Right lung (tissue), 5 donors: ENCODE data around the gene LSM2. TPM values are rescaled to one million over a fixed set of nuclear protein-coding genes. Genes with fewer than 3 reads are reported as not detected.
"Not testable (repeated sequence)": the region's sequence is repeated elsewhere in the genome, so short reads cannot be mapped to it uniquely, and the experiment has no call there.

Experiments used
- DNase-seq, 2 donors: peaks; one replicate each; pipeline ENCODE4 v3.0.0-alpha.2; 2013
- polyA plus RNA-seq, 5 donors: library from polyadenylated mRNA; unstranded; fragments of 120-200 nt; gene quantifications; one replicate each; pipeline versions ENCODE4 v1.2.1 to v1.2.3, GENCODE V29; 2013; ENCODE audit warnings: inconsistent platforms in 1 of 5, low replicate concordance in 1 of 5; ENCODE audit not compliant: insufficient read length in 5 of 5, insufficient read depth in 1 of 5

LSM2 gene
- polyA plus RNA-seq, 5 donors: 78.9 to 89.9 (median 81.8) TPM

DNA sequence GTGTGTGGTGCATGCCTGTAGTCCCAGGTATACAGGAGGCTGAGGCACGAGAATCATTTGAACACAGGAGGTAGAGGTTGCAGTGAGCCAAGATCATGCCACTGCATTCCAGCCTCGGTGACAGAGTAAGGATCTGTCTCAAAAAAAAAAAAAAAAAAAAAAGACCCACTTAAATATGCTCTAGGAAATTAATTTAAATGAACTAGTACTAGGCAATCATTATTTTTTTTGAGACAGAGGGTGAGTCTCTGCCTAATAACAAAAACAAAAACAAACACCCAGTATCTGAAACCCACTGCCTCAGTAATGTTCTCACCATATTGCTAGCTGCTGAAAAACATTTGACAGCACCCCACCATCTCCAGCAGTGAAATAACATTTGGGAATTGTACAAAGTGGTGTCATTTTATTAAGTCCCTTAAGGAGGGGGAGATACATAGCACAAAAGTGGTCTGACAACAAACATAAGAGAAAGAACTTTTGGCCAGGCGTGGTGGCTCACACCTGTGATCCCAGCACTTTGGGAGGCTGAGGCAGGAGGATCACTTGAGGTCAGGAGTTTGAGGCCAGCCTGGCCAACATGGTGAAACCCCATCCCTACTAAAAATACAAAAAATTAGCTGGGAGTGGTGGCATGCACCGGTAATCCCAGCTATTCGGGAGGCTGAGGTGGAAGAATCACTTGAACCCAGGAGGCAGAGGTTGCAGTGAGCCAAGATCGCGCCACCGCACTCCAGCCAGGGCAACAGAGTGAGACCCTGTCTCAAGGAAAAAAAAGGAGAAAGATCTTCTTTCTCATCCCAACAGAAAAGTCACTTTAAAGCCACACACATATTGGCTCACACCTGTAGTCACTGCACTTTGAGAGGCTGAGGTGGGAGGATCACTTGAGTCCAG is 5.5 kb downstream of the LSM2 start:
- not testable (repeated sequence) for DNase-seq

DNA sequence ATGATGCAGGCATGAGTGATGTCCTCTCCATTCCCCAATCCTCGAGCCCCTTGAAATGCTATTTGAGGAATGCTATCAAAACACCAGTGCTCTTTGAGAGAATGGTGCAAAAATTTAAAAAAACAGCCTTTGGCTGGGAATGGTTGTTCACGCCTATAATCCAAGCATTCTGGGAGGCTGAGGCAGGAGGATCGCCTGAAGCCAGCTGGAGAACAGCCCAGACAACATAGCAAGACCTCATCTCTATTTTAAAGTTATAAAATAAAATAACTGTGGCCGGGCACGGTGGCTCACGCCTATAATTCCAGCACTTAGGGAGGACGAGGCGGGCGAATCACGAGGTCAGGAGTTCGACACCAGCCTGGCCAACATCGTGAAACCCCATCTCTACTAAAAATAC is 7.0 kb downstream of the LSM2 start:
- DNase-seq: no peak

DNA sequence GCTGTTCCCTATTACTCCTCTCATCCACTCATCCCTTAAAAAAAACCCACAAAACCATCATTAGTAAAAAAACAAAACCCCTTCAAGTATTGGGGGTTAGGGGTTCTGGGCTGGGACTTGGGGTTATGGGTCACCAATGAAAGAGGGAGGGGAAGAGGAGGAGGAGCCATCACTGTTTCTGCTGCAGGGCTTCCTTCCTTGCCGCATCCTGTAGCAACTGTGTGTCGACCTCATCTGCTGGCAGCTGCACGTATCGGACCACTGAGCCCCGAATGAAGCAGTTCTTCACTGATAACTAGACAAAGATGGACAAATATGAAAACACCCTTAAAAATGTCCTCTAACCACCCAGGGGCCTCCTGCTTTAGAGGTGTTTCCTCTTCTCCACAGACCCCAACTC is 9.2 kb downstream of the LSM2 start:
- no peak for DNase-seq

DNA sequence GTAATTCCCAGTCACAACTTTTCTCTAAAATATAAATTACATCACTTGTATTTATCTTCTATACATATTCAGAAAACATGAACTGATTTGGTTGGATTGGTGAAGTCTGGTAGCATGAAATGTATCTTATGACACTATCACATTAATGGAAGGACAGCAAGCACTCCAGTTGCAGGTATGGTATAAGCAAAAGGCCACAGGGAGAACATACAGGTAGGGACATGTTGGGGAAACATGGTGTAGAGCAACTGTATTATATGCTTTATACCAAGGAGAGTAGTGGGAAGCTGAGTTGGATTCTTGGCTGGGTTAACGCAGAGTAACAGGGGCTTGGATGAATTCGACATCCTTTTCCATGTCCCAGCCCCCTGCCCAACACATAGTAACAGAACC is 9.8 kb downstream of the LSM2 start:
- DNase-seq: no peak

DNA sequence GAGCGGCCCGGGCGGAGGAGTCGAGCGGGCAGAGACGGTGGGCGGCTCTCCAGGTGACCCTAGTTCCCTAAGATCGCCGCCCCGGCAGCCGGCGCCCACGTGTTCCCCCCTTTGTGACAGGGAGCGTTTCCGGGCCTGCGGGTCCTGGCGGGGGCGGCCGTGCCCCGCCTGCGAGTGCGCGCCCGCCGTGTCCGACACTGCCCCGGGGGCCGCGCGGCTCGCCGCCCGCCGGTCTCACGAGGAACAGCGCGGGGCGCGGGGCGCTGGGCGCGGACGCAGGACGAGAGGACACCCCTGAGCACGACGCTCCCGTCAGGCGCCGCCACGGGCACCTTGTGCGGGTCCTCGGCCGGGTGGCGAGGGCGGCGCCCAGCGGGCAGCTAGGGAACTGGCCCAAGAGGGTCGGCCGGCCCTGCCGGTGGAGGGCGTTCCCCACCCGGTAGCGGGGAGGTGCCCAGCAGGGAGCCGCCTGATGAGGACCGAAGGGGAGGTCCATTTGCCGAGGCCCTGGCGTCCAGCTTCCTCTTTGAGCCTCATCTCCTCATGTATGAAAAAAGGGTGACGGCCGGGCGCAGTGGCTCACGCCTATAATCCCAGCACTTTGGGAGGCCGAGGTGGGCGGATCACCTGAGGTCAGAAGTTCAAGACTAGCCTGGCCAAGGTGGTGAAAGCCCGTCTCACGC is 11.0 kb downstream of the LSM2 start, which contains the start of gene VARS1:
Gene VARS1, minus strand, starts transcription at position 137 of the 683 bp plus-strand sequence. CDS start 535 bp downstream, outside the sequence.
- peak; percentile 88 to 89 for DNase-seq

DNA sequence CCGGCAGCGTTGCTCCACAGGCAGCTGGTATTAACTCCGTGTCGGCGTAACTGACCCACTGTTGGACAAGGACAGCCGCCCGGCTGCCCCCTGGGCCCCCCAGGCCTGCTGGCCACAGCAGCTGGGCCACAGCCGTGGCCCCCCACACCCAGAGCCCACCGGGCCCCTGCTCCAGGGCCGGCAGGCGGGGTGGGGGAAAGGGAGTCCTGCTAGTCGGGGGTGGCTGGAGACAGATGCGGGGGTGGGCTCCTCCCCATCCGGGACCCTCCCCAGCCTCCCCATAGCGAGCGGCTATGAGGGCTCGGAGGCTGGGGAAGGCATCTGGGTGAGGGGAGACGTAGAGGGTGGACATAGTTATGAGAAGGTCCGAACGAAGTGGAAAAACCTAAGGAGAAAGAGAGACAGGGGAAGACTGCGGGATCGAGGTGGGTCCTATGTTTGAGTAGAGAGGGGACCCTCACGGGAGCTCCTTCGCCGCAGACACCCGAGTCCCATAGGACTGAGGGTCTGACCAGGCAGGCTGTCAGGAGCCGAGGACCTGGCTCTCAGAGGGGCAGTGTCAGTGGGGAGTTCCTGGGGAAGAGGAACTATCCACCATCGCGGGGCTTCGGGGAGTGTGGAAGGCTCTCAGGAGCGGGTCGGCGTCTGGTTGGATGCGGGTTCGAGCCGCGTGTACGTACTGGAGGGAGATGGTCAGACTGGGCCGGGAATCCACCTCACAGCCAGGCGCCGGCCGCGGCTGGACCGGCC is 11.7 kb downstream of the LSM2 start:
- no peak for DNase-seq

DNA sequence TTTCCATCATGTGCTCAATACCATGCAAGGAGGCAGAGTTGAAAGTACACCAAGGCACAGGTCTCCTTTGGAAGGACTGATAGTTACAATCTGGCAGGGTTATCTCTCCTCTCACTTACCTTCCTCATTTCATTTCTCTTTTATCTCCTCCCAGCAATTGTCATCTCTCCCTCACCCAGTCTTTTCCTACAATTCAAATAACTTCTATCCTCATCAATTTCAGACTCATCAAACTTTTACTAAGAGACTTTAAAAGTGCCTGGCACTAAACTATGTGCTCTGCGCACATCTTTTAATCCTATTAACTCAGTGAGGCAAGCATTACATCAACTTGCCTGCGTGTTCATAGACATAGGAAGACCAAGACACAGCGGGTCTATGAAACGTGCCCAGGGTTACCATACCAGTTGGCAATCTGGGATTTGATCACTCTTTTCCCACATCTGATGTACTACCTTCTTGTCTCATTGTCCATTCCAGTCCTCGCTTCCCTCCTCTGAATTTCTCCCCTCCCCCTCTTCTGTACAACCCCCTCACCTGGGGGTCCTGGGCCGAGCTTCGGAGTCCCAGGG is 12.4 kb downstream of the LSM2 start:
- DNase-seq: no peak

DNA sequence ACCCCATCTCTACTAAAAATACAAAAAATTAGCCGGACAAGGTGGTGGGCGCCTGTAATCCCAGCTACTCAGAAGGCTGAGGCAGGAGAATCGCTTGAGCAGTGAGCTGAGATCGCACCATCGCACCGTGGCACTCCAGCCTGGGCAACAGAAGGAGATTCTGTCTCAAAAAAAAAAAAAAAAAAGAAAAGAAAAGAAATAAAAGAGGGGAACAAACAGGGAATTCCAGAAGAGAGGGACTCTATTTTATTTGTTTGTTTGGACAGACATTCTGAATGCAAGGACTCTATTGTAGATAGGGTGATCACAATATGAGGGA is 12.9 kb downstream of the LSM2 start:
- not testable (repeated sequence) for DNase-seq

DNA sequence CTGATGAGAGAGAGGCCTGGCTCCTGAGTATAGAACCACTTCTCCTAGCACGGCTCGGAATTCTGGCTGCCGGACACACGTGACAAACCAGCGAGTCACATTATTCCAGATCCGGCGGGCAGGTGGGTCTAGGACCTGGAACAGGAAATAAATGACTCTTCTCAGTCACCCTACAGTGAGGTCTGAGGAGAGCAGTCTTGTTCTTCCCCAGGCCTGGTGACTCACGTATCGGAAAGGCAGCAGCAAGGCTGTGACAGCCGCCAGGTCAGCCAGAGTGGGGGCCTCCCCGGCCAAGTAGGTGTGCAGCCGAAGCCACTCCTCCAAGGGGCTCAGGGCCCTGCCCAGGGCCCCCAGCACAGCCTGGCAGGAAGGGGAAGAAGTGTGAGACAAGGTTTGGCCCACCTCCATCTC is 14.0 kb downstream of the LSM2 start:
- DNase-seq: no peak

DNA sequence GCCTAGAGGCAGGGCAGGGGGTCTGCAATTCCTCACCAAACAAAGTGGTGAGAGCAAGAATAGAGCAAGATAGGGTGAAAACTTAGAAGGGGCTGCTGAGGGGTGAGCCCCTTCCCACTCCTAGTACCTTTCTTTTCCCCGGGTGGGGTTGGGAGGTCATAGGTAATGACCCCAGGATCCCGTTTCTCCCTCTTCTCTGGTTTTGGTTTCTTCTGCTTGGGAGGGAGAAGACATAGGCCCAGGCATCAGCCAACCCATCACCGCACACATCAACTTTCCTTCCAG is 14.7 kb downstream of the LSM2 start:
- DNase-seq: no peak

DNA sequence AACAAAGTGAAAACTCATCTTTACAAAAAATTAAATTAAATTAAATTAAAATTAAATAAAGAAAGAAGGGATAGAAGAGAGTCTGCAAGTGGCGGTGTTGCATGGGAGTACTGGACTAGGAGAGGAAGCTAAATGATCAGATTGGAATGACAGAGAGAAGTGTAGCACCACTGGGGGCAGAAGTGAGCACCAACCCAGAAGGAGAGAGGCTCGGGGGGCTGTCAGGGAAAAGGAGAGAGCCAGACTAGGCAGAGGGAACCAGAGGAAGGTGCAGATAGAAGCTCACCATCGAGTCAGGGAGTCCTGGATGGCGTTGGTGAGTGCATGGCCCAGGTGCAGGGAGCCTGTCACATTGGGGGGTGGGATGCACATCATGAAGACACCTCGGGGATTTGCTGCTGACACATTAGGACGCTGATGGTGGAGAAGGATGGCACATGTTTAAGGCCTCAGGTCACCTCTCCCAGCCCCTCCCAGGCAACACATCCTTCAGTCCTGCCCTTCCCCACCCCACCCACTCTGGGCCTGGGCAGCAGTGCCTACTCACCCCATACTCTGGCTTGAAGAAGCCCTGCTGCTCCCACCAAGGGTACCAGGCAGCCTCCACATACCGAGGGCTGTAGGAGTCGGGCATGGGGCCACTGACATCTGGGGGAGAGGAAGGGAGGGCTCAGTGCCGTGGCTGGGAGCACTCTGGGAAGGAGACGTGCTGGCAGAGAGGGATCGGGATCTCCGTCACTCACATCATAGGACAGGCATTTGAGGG is 15.3 kb downstream of the LSM2 start:
- peak in 1 of 2 donors; percentile 35 for DNase-seq

DNA sequence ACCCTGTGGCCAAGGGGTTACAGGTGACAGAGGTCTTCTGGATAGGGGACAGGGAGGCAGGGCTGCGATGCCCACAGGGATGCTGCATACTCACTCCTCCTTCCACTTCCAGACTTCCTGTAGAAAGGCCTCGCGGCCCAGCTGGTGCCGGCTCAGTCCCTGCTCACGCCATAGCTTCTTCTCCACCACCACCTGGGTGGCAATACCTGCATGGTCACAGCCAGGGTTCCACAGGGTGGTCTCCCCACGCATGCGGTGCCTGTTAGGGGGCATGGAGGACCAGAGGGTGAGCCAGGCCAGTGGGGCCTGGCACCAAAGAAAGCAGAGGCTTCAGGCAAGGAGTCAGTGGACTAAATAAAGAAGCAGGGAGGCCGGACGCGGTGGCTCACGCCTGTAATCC is 21.3 kb downstream of the LSM2 start:
- DNase-seq: no peak

DNA sequence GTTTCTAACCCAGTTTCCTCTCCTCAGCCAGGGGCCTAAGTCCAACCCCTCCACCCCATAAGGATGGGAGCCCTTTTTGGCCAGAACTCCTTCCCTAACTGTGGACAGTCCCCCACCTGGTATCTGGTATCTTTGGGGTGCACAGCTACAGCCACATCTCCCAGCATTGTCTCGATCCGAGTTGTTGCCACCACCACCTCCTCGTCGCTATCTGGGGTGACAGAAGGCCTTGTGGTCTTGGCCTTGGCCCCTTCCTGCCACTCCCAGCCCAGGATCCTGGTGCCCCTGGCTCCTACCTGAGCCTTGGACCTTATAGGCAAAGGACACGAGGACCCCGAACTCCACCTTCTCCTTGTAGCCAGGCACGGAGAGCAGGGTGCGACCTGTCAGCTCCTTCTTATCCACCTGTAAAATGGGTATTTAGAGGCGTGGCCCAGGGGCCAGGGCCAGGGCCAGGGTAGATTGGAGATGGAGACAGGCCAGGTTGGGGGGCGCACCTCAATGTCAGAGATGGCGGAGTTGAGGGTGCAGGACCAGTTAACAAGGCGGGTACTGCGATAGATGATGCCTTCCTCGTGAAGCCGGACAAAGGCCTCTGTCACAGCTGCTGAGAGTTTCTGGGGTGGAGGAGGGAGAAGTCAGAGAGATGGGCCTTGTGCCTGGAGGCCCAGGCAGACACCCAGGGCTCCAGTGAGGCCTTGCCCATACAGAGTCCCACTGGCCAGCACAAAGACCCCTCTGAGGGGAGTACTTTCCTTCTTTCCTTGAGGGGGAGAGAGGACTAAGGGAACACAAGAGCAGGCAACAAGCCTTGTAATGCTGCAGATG is 22.5 kb downstream of the LSM2 start:
- DNase-seq: no peak

DNA sequence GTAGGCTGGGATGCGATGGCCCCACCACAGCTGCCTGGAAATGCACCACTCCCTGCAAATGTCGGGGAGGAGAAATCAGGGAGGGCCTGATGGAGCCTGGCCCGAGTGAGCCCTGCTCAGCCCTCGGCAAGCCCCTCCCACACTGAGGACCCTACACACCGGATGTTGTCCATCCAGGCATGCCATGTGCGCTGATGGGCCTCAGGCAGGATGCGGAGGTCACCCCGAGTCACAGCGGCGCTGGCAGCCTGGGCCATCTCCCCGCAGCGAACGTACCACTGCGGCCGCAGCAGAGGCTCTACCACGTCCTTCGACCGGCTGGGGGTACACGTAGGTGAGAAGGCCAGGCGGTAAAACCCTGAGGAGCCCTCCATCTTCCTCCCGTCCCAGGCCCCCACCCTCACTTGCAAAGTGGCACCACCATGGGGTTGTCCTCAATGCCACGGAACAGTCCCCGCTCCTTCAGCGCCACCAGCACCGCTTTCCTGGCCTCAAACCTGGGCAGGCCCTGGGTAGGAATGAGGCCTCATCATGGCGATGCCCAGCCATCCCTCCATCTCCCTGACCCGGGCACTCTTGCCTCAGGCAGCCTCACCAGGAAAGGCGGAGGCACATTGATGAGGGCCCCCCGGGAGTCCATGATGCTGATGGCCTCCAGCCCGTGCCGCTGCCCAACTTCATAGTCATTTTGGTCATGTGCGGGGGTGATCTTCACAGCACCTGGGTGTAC is 24.5 kb downstream of the LSM2 start:
- DNase-seq: no peak

DNA sequence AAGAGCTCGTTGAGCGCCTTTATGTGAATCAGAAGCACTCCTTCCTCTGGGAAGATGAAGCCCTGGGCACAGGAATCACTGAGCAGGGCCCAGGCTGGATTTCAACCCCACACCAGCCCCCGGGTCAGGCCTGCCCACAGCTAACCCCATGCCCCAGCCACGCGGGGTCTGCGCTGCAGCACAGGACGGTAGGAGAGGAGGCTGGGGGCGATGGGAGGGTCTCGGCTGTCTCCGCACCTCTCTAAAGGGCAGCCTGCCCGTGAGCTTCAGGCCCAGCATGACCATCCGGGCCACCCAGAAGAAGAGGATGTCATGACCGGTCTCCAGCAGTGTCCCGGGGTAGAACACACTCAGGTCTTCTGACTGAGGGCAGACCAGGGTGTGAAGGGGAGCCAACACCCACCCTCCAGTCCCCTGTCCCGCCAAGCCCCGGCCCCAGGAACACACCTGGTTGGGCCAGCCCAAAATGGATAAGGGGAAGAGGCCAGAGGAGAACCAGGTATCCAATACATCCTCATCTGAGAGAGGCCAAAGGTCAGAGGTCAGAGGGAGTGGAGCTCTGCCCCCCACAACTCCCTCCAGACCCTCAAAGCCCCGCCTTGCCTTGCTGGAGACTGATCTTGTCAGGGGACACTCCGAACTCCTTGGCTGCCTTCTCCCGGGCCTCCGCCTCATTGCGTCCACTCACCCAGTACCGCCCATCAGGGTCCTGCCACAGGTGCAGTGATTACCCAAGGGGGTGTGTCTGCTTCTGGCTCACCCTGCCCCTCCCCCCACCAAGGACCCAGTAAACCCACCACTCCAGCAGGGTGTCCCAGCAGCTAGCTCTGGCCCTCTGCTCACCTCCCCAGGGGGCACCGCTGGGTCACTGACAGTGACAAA is 25.3 kb downstream of the LSM2 start:
- DNase-seq: no peak

DNA sequence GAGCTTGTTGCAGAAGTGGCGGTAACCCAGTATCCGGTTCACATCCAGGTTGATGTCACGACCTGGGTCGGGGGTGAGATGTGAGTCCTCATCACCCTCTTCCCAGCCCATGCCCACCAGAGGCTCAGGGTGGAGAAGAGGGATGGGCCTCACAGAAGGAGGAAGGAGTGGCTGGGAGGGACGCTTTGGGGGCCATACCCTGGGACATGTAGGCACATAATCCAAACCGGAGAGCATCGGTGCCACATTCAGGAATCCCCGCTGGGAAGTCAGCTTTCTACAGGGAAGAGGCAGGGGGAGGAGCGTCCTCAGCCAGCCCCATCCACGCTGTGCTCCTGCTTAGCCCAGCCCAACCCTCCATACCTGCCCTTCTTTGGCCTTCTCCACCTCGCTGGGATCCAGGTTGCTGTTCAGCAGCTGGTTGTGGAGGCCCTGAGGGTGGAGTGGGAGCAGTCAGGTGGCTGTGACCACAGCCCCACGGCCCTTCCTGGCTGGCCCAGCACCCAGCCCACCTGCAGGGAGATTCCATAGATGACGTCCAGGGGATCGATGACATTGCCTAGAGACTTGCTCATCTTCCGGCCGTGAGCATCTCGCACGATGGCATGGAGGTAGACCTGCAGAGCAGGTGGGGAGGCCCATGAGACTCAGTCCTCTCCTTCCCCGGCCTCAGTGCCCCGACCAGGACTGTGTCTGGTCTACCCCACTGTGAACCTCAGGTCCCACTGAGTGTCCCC is 26.1 kb downstream of the LSM2 start:
- DNase-seq: no peak

DNA sequence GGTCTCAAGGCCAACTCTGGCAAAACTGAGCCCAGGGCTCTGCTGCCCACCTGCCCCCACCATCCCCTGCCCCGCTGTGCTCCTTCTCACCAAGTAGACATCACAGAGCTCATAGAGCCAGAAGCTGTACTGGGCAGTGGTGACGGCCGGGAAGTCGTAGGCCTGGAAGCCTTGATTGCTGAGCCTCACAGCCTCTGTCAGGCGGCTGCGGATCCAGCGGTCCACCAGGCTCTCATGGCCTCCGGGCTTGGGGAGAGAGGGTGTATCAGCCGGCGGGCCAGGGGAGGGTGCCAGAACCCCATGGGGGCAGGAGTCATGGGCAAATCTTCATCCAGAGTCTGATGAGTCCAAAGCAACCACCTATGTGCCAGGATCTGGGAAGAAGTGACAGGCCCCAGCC is 26.9 kb downstream of the LSM2 start:
- DNase-seq: no peak
